GM19239 (cell line): ENCODE results near the gene CENPN.

Experiments
- DNase-seq: peaks from one replicate; pipeline ENCODE4 v3.0.0; 2011; ENCODE audit warnings: low spot score; ENCODE audit not compliant: insufficient read length
- FAIRE-seq: peaks from 2 replicates; lab custom pipeline; 2011; peaks lifted over from hg19 to GRCh38; lab: Jason Lieb, UNC

The CENPN gene

DNA sequence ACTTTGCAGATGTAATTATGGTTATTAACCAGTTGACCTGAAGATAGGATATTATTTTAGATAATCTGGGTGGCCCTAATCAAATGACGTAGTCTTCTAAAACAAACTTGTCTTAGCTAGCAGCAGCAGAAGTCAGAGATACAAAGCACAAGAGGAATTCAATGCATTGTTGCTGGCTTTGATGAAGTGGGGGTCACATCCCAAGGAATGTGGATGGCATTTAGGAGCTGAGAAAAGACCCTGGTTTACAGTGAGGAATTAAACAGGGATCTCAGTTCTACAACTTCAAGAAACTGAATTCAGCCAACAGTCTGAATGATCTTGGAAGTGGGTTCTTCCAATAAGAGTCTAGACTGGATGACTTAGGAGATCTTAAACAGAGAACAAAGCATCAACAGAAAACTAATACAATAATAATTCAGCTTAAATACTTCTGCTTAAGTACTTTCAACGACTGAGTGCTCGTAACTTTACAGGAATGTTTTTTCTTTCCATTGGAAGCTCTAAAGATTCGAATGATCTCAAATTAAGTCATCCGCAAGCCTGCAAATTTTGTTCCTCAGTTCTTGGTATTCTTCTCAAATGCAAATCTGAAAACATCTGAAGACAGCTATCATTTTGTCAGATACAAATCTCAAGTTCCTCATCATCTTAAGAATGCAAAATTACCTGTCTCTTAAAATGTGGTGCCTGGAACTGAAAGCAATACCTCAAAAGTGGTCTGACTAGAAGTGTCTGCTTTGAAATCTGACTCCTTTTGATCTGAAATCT lies 66.7 kb downstream of the CENPN start:
- no peak for FAIRE-seq

GRCh38 chr16:81076566-81077075 lies 69.6 kb downstream of the CENPN start:
- DNase-seq (peak; percentile 55), FAIRE-seq (no peak)

More for the DNA sequence above, 66.7 kb downstream of the CENPN start:
- DNase-seq, result no peak

- FAIRE-seq, result peak; percentile 99
Observed at GRCh38 chr16:81077076-81077940, 70.3 kb downstream of the CENPN start, which contains the start of gene C16orf46. Gene C16orf46, minus strand, starts transcription at chr16:81077238. Its CDS starts 13,283 bp downstream, at chr16:81063955.

DNA sequence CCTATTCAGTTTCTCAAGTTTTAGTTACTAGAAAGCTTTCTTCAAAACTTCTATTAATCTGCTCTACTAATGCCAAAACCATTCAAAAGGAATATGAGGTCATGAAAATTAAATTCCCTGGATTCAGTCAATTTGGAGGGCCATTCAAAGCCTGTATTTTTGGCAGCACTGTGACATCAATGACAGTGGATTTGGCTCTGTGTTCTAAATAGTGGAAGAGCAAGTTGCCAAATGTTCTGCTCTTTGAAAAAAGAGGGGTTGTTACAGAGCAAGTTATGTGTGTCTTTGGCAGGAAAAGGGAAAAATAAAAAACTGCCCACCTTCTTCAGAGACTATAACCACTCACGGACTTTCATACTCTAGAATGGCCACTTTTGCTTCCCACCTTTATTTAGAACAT lies 73.2 kb downstream of the CENPN start:
- FAIRE-seq (no peak), DNase-seq (no peak)

More at GRCh38 chr16:81077076-81077940, 70.3 kb downstream of the CENPN start, which contains the start of gene C16orf46:
- DNase-seq, result peak; percentile 92

GRCh38 chr16:81081014-81081413 lies 74.0 kb downstream of the CENPN start:
- FAIRE-seq (no peak), DNase-seq (no peak)
